ENCODE data around the gene SPNS2. TPM values are rescaled to one million over a fixed set of nuclear protein-coding genes. Genes with fewer than 3 reads are reported as not detected.

Gene SPNS2
- total RNA-seq, 1 donor = under 0.01 TPM

DNA sequence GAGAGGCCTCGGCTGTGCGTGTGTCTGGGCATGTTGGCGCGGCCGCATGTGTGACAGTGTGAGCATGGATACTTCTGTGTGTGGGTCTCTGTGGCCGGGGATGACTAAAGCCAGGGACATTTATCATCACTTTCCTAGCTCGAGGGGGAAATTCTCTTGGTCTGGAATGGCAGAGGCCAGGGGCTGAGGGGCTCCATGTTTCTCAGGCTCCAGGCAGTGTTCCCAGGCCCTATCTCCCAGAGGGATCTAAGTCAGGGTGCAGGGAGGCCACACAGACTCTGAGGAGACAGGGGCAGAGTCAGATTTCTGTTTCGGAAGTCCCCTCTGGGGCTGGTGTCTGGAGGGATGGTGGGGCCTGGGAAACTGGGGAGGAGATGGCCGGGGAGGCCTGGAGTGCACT lies 23.7 kb upstream of the SPNS2 start:
- Histone ChIP-seq H4K20me1 (ENCODE audit: insufficient read depth, low read length) (no peaks in the 10 kb centered on the region), H3K4me2 (ENCODE audit: insufficient read depth, low read length) (no peak overlapping the region), H3K4me1 (ENCODE audit: insufficient read depth, low read length) (no peaks in the 10 kb centered on the region), H3K4me3 (ENCODE audit: insufficient read depth, low read length) (no peak overlapping the region), H3K36me3 (ENCODE audit: insufficient read depth, low read length) (no peaks in the 10 kb centered on the region), H3K27ac (ENCODE audit: low read depth, low read length) (no peak overlapping the region), H3K79me2 (ENCODE audit: insufficient read depth, low read length) (no peaks in the 10 kb centered on the region), H3K27me3 (ENCODE audit: insufficient read depth, low read length) (no peaks in the 10 kb centered on the region), H3K9me3 (ENCODE audit: low read depth, low read length) (no peaks in the 10 kb centered on the region), H2AFZ (ENCODE audit: low read length) (no peak overlapping the region)
- no peak for TF ChIP-seq CTCF (IDR thresholded peaks at IDR 0.05; ENCODE audit: extremely low read depth, low read depth, low read length)
- DNase-seq (ENCODE audit: insufficient read length, low spot score, missing footprints) = peak; percentile 48

- H3K9me3 ChIP-seq (ENCODE audit: low read depth, low read length) = no peaks in the 10 kb centered on the region
- no peak overlapping the region for H3K4me2 ChIP-seq (ENCODE audit: insufficient read depth, low read length)
- no peaks in the 10 kb centered on the region for H3K4me1 ChIP-seq (ENCODE audit: insufficient read depth, low read length)
- DNase-seq (ENCODE audit: insufficient read length, low spot score, missing footprints) = peak; percentile 80
- no peaks in the 10 kb centered on the region for H3K36me3 ChIP-seq (ENCODE audit: insufficient read depth, low read length)
- H3K27ac ChIP-seq (ENCODE audit: low read depth, low read length) = no peak overlapping the region
- H4K20me1 ChIP-seq (ENCODE audit: insufficient read depth, low read length) = no peaks in the 10 kb centered on the region
- no peaks in the 10 kb centered on the region for H3K27me3 ChIP-seq (ENCODE audit: insufficient read depth, low read length)
- no peak for TF ChIP-seq CTCF (IDR thresholded peaks at IDR 0.05; ENCODE audit: extremely low read depth, low read depth, low read length)
- no peaks in the 10 kb centered on the region for H3K79me2 ChIP-seq (ENCODE audit: insufficient read depth, low read length)
- no peak overlapping the region for H2AFZ ChIP-seq (ENCODE audit: low read length)
- H3K4me3 ChIP-seq (ENCODE audit: insufficient read depth, low read length) = no peak overlapping the region
These were observed 23.2 kb upstream of the SPNS2 start for GRCh38 chr17:4475463-4475862.

DNA sequence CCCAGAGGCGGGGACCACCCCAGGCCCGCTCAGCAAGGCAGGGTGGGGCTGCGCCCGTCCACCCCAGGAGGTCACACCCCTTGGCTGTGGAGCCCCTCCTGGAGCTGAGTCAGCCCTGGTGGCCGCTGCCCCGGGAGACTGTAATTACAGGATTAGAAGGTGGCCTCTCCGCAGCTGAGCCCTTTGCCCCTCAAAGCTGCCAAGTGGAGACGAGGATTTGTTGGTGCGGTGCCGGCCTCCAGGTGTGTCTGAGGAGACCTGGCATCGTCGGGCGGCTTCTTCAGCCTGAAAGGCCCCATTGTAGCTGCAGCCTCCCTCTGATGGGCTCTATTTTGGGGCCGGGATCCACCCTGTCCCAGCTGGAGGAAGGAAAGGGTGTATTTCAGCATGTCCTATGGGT lies 22.7 kb upstream of the SPNS2 start:
- Histone ChIP-seq H3K36me3 (ENCODE audit: insufficient read depth, low read length) (no peaks in the 10 kb centered on the region), H3K27ac (ENCODE audit: low read depth, low read length) (no peak overlapping the region), H3K4me2 (ENCODE audit: insufficient read depth, low read length) (no peak overlapping the region), H4K20me1 (ENCODE audit: insufficient read depth, low read length) (no peaks in the 10 kb centered on the region), H3K4me1 (ENCODE audit: insufficient read depth, low read length) (no peaks in the 10 kb centered on the region), H3K79me2 (ENCODE audit: insufficient read depth, low read length) (no peaks in the 10 kb centered on the region), H3K27me3 (ENCODE audit: insufficient read depth, low read length) (no peaks in the 10 kb centered on the region), H2AFZ (ENCODE audit: low read length) (no peak overlapping the region), H3K4me3 (ENCODE audit: insufficient read depth, low read length) (no peak overlapping the region), H3K9me3 (ENCODE audit: low read depth, low read length) (no peaks in the 10 kb centered on the region)
- DNase-seq (ENCODE audit: insufficient read length, low spot score, missing footprints) = peak; percentile 77
- no peak for TF ChIP-seq CTCF (IDR thresholded peaks at IDR 0.05; ENCODE audit: extremely low read depth, low read depth, low read length)

GRCh38 chr17:4476511-4477070 lies 22.1 kb upstream of the SPNS2 start:
- peak; percentile 53 for DNase-seq (ENCODE audit: insufficient read length, low spot score, missing footprints)
- H3K27ac ChIP-seq (ENCODE audit: low read depth, low read length) = no peak overlapping the region
- H3K4me3 ChIP-seq (ENCODE audit: insufficient read depth, low read length) = no peak overlapping the region
- no peaks in the 10 kb centered on the region for H3K27me3 ChIP-seq (ENCODE audit: insufficient read depth, low read length)
- TF ChIP-seq CTCF (IDR thresholded peaks at IDR 0.05; ENCODE audit: extremely low read depth, low read depth, low read length) = no peak
- no peak overlapping the region for H2AFZ ChIP-seq (ENCODE audit: low read length)
- H3K79me2 ChIP-seq (ENCODE audit: insufficient read depth, low read length) = no peaks in the 10 kb centered on the region
- no peaks in the 10 kb centered on the region for H3K9me3 ChIP-seq (ENCODE audit: low read depth, low read length)
- H3K4me2 ChIP-seq (ENCODE audit: insufficient read depth, low read length) = no peak overlapping the region
- no peaks in the 10 kb centered on the region for H4K20me1 ChIP-seq (ENCODE audit: insufficient read depth, low read length)
- H3K36me3 ChIP-seq (ENCODE audit: insufficient read depth, low read length) = no peaks in the 10 kb centered on the region
- no peaks in the 10 kb centered on the region for H3K4me1 ChIP-seq (ENCODE audit: insufficient read depth, low read length)
